GM21367 (cell line): ENCODE measurements around the gene TMEM38A.

Source experiments
- ATAC-seq: cut with Tn5 transposase; IDR thresholded peaks from one replicate; pipeline ENCODE4 v1.9.1; 2021; ENCODE audit not compliant: unreplicated experiment

TMEM38A gene

GRCh38 chr19:16660763-16661479 is at the start of gene TMEM38A:
TSS of gene TMEM38A (plus strand) at chr19:16661139. CDS start at chr19:16661218, 79 bp downstream.
- no peak for ATAC-seq

GRCh38 chr19:16612636-16613035 is 48.3 kb upstream of the TMEM38A start:
- no peak for ATAC-seq

GRCh38 chr19:16613841-16614240 is 47.1 kb upstream of the TMEM38A start:
- ATAC-seq = no peak

GRCh38 chr19:16614941-16615340 is 46.0 kb upstream of the TMEM38A start:
- ATAC-seq = no peak

- no peak for ATAC-seq
Observed at GRCh38 chr19:16615808-16616207, 45.1 kb upstream of the TMEM38A start.

GRCh38 chr19:16618248-16618647 is 42.7 kb upstream of the TMEM38A start:
- ATAC-seq = no peak

GRCh38 chr19:16619457-16619856 is 41.5 kb upstream of the TMEM38A start:
- no peak for ATAC-seq

GRCh38 chr19:16620018-16620417 is 40.9 kb upstream of the TMEM38A start:
- no peak for ATAC-seq

GRCh38 chr19:16620584-16620983 is 40.4 kb upstream of the TMEM38A start:
- ATAC-seq = no peak

GRCh38 chr19:16621165-16621800 is 39.7 kb upstream of the TMEM38A start:
- no peak for ATAC-seq

GRCh38 chr19:16623066-16623465 is 37.9 kb upstream of the TMEM38A start:
- no peak for ATAC-seq

GRCh38 chr19:16623576-16623975 is 37.4 kb upstream of the TMEM38A start:
- ATAC-seq = no peak

GRCh38 chr19:16624236-16624635 is 36.7 kb upstream of the TMEM38A start:
- ATAC-seq = no peak

- ATAC-seq = no peak
Observed at GRCh38 chr19:16625163-16625958, 35.6 kb upstream of the TMEM38A start.

GRCh38 chr19:16626796-16627192 is 34.1 kb upstream of the TMEM38A start:
- no peak for ATAC-seq

GRCh38 chr19:16627193-16627927 is 33.6 kb upstream of the TMEM38A start:
- no peak for ATAC-seq

- ATAC-seq = no peak
Observed at GRCh38 chr19:16627928-16628182, 33.1 kb upstream of the TMEM38A start.

GRCh38 chr19:16628183-16628983 is 32.6 kb upstream of the TMEM38A start, which contains the start of gene MED26:
TSS of gene MED26 (minus strand) at chr19:16628204. CDS start at chr19:16627943, 261 bp downstream.
- ATAC-seq = peak; percentile 68

GRCh38 chr19:16628984-16629691 is 31.8 kb upstream of the TMEM38A start:
- ATAC-seq = no peak

GRCh38 chr19:16631465-16631864 is 29.5 kb upstream of the TMEM38A start:
- no peak for ATAC-seq
